ENCODE measurements around the gene POU3F3. TPM values are rescaled to one million over a fixed set of nuclear protein-coding genes. Genes with fewer than 3 reads are reported as not detected.

POU3F3 gene
- total and polyA plus RNA-seq, 3 donors from 2014 or later, result 0.71 to 1.7 (median 0.96) TPM

- Histone ChIP-seq H3K9me3 (no peaks in the 10 kb centered on the region), H3K4me3 (no peak overlapping the region), H3K36me3 (ENCODE audit: low read depth, missing control alignments) (no peaks in the 10 kb centered on the region), H3K27me3 (no peaks in the 10 kb centered on the region), H3K4me1 (no peaks in the 10 kb centered on the region), H3K27ac (no peak overlapping the region)
- TF ChIP-seq POLR2A (IDR thresholded peaks at IDR 0.05), result no peak
- TF ChIP-seq CTCF (IDR thresholded peaks at IDR 0.05), result no peak
- 16 to 25% methylated on average over 4 of the region's 4 CpGs for WGBS, 2 donors
- intact Hi-C loops (cut with DNase I; ENCODE audit: low total_unique reads), result no loop called here
- no peak for DNase-seq
Observed at GRCh38 chr2:104870100-104870975, 16.4 kb downstream of the POU3F3 start.

GRCh38 chr2:104871649-104871971, 17.7 kb downstream of the POU3F3 start:
- H3K27ac ChIP-seq, result no peak overlapping the region
- no peaks in the 10 kb centered on the region for H3K36me3 ChIP-seq (ENCODE audit: low read depth, missing control alignments)
- H3K9me3 ChIP-seq, result no peaks in the 10 kb centered on the region
- TF ChIP-seq POLR2A (IDR thresholded peaks at IDR 0.05), result no peak
- no peak for TF ChIP-seq CTCF (IDR thresholded peaks at IDR 0.05)
- 1 to 3% methylated on average over 8 of the region's 8 CpGs for WGBS, 2 donors
- intact Hi-C loops (cut with DNase I; ENCODE audit: low total_unique reads), result no loop called here
- no peaks in the 10 kb centered on the region for H3K4me1 ChIP-seq
- no peak for DNase-seq
- no peak overlapping the region for H3K4me3 ChIP-seq
- no peaks in the 10 kb centered on the region for H3K27me3 ChIP-seq

GRCh38 chr2:104871972-104872865, 18.3 kb downstream of the POU3F3 start:
- intact Hi-C loops (cut with DNase I; ENCODE audit: low total_unique reads), result no loop called here
- Histone ChIP-seq H3K4me1 (no peaks in the 10 kb centered on the region), H3K4me3 (peak overlapping the region; percentile 21 to 60), H3K9me3 (no peaks in the 10 kb centered on the region), H3K27me3 (no peaks in the 10 kb centered on the region), H3K36me3 (ENCODE audit: low read depth, missing control alignments) (no peaks in the 10 kb centered on the region), H3K27ac (no peak overlapping the region)
- 1% methylated on average over 65 of the region's 65 CpGs for WGBS, 2 donors
- DNase-seq, result no peak
- TF ChIP-seq POLR2A (IDR thresholded peaks at IDR 0.05) (no peak), CTCF (IDR thresholded peaks at IDR 0.05) (no peak)

GRCh38 chr2:104872866-104873688, 19.2 kb downstream of the POU3F3 start:
- Histone ChIP-seq H3K27ac (no peak overlapping the region), H3K27me3 (no peaks in the 10 kb centered on the region), H3K4me3 (peak overlapping the region; percentile 55 to 60), H3K4me1 (no peaks in the 10 kb centered on the region), H3K36me3 (ENCODE audit: low read depth, missing control alignments) (no peaks in the 10 kb centered on the region), H3K9me3 (no peaks in the 10 kb centered on the region)
- TF ChIP-seq CTCF (IDR thresholded peaks at IDR 0.05) (peak in 2 of 3 experiments; percentile 16 to 21), POLR2A (IDR thresholded peaks at IDR 0.05) (no peak)
- intact Hi-C loops (cut with DNase I; ENCODE audit: low total_unique reads), result no loop called here
- WGBS, 2 donors, result 1% methylated on average over 53 to 63 of the region's 63 CpGs
- DNase-seq, result peak; percentile 73
